ENCODE data around the gene MRPL16.

Gene MRPL16

GRCh38 chr11:59770869-59771268 lies 39.7 kb downstream of the MRPL16 start:
- no peak for DNase-seq (ENCODE audit: low read depth)

DNA sequence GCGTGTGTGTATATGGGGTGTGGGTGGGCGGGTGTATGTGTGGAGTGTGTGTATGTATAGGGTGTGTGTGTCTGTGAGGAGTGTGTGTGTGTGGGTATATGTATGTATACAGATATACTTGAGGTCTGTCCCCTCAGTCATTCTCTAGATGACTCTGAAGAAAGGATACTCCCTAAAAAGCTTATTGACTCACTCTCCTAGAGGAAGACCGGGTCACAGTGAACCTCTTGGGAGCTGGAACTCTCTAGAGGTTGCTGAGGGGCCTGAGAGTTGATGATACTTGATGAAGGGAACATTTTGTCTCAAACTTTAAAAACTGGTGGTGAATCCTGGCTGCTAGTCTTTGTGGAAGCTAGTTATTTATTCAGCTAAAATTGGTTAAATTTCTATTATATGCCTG lies 40.3 kb downstream of the MRPL16 start:
- no peak for DNase-seq (ENCODE audit: low read depth)

DNA sequence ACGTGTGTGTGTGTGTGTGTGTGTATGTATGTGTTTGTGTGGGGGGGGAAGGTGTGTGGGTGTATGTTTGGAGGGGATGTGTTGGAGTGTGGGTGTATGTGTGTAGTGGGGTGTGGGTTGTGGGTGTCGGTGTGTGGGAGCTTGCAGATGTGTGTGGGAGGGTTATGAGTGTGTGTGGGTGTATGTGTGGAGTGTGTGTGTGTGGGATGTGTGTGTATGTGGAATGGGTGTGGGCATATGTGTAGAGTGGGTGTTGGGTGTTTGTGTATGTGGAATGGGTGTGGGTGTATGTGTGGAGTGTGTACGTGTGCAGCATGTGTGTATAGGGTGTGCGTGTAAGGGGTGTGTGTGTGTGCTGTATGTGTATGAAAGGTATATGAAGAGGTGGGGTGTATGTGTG lies 40.8 kb downstream of the MRPL16 start:
- no peak for DNase-seq (ENCODE audit: low read depth)

- no peak for DNase-seq (ENCODE audit: low read depth)
Measured at GRCh38 chr11:59769111-59769510, 41.5 kb downstream of the MRPL16 start.

GRCh38 chr11:59767225-59767611 lies 43.4 kb downstream of the MRPL16 start:
- no peak for DNase-seq (ENCODE audit: low read depth)

GRCh38 chr11:59766542-59767224 lies 43.9 kb downstream of the MRPL16 start:
- no peak for DNase-seq (ENCODE audit: low read depth)

DNA sequence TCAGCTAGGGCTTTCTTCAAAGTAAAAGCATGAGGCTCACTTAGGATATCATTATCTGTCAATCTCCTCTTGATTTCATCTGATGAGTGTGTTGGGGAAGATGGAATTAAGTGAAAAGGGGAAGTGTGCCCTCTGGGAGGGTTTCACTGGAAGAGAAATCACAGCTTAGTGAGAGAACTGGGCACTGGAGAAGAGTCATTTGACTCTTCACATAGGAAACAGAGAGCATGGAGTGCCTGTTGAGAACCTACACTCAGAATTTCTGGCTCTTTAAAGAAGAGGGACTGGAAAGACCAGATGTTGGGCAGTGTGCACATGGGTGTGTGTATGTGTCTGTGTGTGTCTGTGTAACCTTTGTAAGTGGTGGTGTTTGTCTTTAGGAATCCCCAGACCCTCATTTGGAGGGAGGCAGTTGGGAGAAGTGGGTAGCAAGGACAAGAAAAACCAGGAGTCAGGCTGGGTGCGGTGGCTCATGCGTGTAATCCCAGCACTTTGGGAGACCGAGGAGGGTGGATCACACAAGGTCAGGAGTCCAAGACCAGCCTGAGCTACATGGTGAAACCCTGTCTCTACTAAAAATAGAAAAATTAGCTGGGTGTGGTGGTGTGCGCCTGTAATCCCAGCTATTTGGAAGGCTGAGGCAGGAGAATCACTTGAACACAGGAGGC lies 45.4 kb downstream of the MRPL16 start:
- DNase-seq (ENCODE audit: low read depth), result no peak

DNA sequence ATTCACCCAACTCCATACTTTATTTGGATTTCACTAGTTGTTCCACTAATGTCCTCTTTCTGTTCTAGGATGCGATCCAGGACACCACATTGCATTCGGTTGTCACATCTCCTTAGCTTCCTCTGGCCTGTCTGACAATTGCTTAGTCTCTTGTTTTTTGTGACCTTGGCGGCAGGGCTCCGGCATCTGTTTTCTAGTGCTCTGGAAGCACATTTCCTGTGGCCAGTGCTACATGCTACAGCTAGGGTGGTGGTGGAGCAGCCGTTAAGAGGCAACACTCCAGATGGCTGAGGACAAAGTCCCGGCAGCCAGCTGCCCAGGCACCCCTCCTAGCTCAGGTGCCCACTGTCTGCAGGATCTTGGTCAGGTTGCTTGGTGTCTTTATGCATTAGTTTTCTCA lies 48.6 kb downstream of the MRPL16 start:
- no peak for DNase-seq (ENCODE audit: low read depth)

GRCh38 chr11:59760771-59761170 lies 49.8 kb downstream of the MRPL16 start:
- no peak for DNase-seq (ENCODE audit: low read depth)

DNA sequence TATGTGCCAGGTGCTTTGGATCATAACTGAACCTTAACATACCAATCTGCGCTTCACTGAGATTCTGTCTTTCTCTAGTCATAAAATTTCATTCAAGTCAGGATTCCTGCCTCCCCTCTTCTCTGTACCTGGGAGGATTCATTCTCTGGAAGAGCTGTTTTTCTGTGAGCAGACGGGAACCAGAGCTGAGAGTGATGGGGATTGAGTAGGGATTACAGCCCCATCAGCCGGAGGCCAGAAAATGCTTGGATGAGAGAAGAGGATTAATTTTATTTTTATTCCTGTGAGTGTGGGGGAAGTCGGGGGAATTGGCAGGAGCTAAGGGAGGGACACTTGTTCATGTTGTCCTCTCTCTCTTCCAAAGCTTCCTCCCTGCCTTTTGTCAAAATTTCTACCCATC lies 50.7 kb downstream of the MRPL16 start:
- DNase-seq (ENCODE audit: low read depth), result no peak

- DNase-seq (ENCODE audit: low read depth), result no peak
Measured at GRCh38 chr11:59758401-59759037, 52.1 kb downstream of the MRPL16 start.

- DNase-seq (ENCODE audit: low read depth), result no peak
Measured at GRCh38 chr11:59756845-59757244, 53.7 kb downstream of the MRPL16 start.

- DNase-seq (ENCODE audit: low read depth), result no peak
Measured at GRCh38 chr11:59756558-59756840, 54.1 kb downstream of the MRPL16 start.
